GM19043 (cell line): ENCODE results near the gene MGMT.

Experiments
- ATAC-seq: cut with Tn5 transposase; IDR thresholded peaks from one replicate; pipeline ENCODE4 v1.9.1; 2021; ENCODE audit warnings: low read depth; ENCODE audit not compliant: unreplicated experiment

The MGMT gene

DNA sequence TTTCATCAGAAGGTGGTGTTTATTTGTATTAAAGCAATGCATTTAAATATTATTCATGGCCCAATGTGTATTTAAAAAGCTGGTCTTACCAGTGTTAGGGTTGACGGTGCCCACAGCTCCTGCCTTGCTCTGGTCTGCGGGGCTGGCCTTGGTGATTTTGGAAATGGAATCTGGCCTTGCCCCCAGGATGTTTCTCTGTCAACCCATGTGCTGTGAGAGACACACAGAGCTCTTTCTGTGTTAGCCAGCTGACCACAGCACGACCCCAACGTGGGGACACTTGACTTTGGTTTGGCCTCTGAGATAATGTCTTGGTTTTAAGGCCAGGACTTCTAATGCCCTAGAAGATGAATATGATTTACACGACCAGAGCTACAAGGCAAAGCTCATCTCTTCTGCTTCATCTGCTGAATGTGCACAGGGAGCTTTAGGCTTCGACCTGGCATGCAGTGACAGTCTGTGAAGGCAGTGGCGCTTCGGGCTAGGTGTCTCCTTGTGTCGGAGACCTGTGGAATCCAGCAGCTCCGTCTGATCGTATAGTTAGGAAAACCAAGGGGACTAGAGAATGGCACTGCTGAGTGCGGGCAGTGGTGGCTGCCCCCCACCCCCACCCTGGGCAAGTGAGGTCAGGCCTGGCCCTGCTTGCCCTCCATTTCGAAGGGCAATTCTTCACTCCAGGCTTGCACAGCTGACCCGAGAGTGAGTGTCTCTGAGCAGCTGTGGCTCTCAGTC lies 250.9 kb downstream of the MGMT start:
- no peak for ATAC-seq

DNA sequence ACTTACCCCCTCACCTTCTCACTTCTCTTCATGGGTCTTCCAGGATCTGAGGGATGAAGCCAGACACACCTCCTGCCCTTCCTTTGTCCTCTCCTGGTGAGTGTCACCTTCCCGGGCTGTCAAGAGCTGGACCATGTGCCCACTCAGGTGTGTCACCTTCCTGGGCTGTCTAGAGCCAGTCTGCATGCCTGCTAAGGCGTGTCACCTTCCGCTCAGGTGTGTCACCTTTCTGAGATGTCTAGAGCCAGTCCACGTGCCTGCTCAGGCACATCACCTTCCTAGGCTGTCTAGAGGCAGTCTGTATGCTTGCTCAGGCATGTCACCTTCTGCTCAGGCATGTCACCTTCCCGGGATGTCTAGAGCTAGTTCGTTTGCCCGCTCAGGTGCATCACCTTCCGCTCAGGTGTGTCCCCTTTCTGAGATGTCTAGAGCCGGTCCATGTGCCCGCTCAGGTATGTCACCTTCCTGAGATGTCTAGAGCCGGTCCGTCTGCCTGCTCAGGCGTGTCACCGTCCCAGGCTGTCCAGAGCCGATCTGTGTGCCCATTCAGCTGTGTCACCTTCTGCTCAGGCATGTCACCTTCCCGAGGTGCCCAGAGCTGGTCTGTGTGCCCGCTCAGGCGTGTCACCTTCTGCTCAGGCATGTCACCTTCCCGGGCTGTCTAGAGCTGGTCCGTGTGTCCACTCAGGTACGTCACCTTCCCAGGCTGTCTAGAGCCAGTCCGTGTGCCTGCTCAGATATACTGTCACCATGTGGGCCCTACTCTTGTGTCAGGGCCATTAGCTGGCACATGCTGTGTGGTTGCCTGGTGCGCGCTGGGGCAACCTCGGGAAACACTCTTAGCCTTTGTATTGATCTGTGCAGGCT lies 251.7 kb downstream of the MGMT start:
- ATAC-seq = no peak

- no peak for ATAC-seq
Observed at GRCh38 chr10:129719415-129719739, 252.3 kb downstream of the MGMT start.

DNA sequence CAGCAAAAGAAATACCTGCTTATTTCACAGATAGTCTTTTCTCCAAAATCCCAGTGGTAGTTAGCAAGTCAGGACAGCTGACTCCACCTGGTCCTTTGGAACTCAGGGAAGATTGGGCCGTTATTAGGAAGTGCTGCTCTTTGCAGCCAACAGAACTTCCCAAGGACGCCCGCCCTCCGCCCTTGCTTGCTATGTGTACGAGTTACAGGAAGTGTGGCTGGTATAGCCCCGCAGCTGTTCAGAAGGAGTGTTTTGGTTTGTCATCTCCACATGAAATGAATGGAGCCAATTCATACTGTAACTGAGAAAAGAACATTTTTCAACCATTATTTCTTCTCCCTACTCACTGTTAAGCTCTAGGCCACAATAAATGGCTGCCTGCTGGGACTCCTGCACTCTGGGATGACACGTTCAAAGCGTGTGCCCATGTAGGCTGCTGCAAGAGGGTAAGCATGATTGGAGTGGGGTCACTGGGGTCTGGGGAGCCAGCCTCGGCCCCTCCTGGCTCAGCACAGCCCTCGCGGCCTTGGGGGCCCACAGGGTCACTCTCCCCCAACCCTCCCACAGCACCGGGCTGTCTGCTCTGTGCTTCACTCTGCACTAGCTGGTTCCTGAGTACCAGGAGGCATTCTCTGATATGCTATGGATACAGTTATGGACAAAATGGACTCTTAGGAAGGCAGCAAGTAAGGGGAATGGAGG lies 253.0 kb downstream of the MGMT start:
- no peak for ATAC-seq

GRCh38 chr10:129725011-129725410 lies 258.0 kb downstream of the MGMT start:
- ATAC-seq = no peak

GRCh38 chr10:129725482-129725881 lies 258.4 kb downstream of the MGMT start:
- no peak for ATAC-seq

DNA sequence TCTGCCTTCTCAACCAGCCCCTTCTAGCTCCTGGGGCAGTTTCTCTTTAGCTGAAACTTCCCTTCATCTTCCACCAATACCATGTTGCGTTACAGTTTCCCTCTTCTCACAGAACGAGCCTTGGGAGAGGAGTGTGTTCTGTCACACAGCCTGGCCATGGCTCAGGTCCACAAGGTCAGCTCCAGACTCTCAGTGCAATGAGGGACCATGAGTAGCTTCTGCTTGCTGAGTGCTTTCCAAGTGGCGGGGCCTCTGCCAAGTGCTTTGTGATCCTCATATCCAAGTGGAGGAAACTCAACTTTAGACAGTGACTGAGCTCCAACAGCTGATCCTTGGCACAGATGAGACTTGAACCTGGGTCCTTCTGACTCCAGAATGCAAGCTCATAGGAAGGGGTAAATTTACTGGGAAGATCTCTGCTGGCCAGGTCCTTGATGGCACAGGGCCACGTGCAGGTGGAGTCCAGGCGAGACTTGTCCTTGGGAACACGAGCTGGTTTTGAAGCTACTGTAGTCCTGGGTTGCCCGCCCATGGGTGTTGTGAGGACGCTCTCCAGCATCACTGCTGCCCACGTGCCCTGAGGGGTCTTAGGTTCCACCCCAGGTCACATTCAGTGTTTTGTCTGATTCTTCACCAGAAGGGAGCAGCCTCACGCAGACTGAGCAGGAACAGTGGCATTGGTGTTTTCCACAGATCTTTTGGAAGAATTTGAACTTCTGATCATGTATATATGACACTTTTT lies 259.0 kb downstream of the MGMT start:
- ATAC-seq = no peak

- ATAC-seq = no peak
Observed at GRCh38 chr10:129727071-129727470, 260.0 kb downstream of the MGMT start.

GRCh38 chr10:129727495-129727894 lies 260.5 kb downstream of the MGMT start:
- no peak for ATAC-seq

- ATAC-seq = no peak
Observed at GRCh38 chr10:129728246-129728820, 261.3 kb downstream of the MGMT start.

- ATAC-seq = no peak
Observed at GRCh38 chr10:129728905-129729795, 262.1 kb downstream of the MGMT start.

DNA sequence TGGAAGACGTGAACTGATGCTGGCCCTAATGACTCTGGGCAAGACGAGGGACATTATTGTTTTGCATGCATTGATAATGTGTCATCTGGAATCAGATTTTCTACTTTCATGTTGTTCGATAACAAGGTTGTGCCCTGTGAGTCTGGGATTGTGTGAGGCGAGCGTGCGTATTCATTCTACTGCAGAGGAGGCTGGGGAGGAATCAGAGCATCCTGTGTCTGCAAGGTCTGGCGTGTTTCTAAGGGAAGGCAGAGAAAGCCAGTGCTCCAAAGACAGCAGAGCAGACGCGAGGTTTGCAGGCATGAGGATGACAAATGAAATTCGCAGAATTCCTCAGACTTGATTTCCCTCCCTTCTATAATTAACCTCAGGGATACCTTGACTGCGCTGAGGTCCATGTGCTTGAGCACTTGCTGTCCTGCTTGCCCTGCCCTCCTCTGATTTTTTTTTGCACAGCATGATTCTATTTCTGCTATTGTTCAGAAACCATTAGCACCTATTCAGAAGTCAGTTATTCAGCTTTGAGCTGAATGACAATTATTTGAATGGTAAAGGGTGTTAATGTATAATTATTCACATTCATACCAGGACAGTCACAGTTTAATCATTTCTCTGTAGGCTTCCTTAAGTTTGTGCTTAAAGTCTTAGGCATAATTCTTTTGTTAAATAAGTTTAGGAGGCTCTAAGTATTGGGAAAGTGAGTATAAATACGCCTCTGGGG lies 263.4 kb downstream of the MGMT start:
- ATAC-seq = no peak

- no peak for ATAC-seq
Observed at GRCh38 chr10:129730993-129731325, 263.9 kb downstream of the MGMT start.

- no peak for ATAC-seq
Observed at GRCh38 chr10:129740532-129741279, 273.7 kb downstream of the MGMT start.

DNA sequence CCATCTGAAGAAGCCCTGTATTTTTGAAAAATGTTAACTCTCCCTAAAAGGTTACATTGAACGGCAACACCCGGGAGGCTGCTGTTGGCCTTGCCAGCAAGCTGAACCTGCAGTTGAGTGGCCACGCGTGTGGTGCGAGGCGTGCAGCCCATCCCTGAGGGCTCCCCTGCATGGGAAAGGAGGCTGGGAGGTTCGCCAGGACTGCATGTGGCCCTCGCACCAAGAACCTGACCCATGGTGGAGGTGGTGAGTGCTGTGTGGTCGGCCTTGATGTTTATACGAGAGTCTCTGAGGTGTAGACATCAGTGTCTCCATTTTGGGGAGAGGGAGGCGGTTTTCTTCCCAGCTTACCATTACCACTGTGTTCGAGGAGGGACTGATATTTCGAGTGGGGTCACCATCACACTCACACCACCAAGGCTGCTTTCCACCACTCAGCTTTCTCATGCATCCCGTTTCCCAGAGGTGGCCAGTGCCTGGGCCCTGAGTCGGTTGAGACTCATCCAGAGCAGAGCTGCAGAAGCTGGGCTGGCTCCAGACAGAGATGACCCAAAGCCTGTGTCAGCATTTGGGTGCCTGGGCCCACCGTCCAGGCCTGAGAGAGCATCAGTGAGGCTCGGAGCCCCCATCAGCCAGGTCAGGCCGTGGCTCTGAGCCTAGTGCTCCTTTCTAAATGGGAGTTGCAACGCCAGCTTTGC lies 274.4 kb downstream of the MGMT start:
- ATAC-seq = no peak

DNA sequence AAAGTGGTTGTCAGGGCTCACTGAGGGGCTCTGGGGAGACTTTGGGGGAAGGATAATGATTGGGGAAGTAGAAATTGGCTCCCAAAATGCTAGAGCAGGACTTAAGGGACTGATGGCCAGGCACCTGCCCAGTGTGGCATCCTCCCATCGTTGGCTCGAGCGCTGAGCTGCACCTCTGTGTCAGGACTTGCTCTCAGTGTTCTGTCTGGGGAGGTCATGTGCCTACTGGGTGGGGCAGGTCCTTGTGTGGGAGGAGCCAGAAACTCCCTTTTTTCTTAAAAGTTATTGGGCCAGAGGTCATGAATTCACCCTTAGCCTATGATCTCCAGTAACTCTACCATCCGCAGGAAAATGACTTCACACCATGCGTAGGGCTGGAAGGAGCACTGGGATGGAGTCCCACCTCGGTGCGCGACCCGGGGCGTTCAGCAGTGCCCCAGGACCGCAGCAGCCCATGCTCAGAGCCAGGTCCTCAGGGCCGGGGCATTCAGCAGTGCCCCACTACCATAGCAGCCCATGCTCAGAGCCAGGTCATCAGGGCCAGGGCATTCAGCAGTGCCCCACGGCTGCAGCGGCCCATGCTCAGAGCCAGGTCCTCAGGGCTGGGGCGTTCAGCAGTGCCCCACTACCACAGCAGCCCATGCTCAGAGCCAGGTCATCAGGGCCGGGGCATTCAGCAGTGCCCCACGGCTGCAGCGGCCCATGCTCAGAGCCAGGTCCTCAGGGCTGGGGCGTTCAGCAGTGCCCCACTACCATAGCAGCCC lies 275.1 kb downstream of the MGMT start:
- no peak for ATAC-seq
